HEK293 (cell line): Measurements from ENCODE around the gene SPTA1.

Experiments used
- CTCF ChIA-PET: fragments of 350-600 bp; formaldehyde crosslinking; extraction: SDS; loops from one replicate; lab custom pipeline; 2021; ENCODE audit warnings: antibody characterized with exemption; lab: Yijun Ruan, JAX
- POLR2A ChIA-PET: fragments of 300-600 bp; formaldehyde crosslinking; extraction: SDS; loops from one replicate; lab custom pipeline; 2020; ENCODE audit warnings: antibody characterized with exemption, inconsistent platforms; lab: Yijun Ruan, JAX
- H3K27ac ChIP-seq: fragments of 200-500 bp; sonication (Bioruptor generic); 2 replicates; pipeline ENCODE4 v1.5.1; 2014; ENCODE audit warnings: low read depth, low read length, control low read depth, inconsistent platforms; ENCODE audit errors: extremely low read depth
- H3K36me3 ChIP-seq, 2 experiments: fragments of 200-500 bp in 1 of 2; sonication (Bioruptor generic) in 1 of 2; 1 replicate in 1 of 2; 2 replicates in 1 of 2; pipeline ENCODE4 v1.5.1; 2014 to 2017; ENCODE audit warnings: inconsistent platforms in 2 of 2, low read length in 2 of 2; ENCODE audit not compliant: control insufficient read depth in 2 of 2, insufficient read depth in 1 of 2
- H3K4me1 ChIP-seq: fragments of 200-500 bp; sonication (Bioruptor generic); 2 replicates; pipeline ENCODE4 v1.5.1; 2014; ENCODE audit warnings: mild to moderate bottlenecking, low read length, inconsistent platforms; ENCODE audit not compliant: control insufficient read depth, insufficient read depth
- H3K4me3 ChIP-seq: 2 replicates; pipeline ENCODE4 v1.5.1; 2011; ENCODE audit warnings: low read depth, mild to moderate bottlenecking, control low read depth, low read length, moderate library complexity
- H3K9me3 ChIP-seq: fragments of 200-500 bp; sonication (Bioruptor generic); 2 replicates; pipeline ENCODE4 v1.5.1; 2014; ENCODE audit warnings: low read depth, low read length, inconsistent platforms; ENCODE audit not compliant: control insufficient read depth, insufficient read depth
- KLF17 ChIP-seq: fragments of 450-650 bp; formaldehyde crosslinking; IDR thresholded peaks from 2 replicates; pipeline ENCODE4 v1.5.1; 2016; ENCODE audit warnings: missing biosample characterization, missing genetic modification characterization
- PBX3 ChIP-seq: sonication (generic); formaldehyde crosslinking; IDR thresholded peaks from 2 replicates; pipeline ENCODE4 v1.8.1; 2022; ENCODE audit warnings: mild to moderate bottlenecking, moderate library complexity, missing genetic modification reagents
- TRIM28 ChIP-seq: IDR thresholded peaks from 2 replicates; pipeline ENCODE4 v1.6.1; 2011; ENCODE audit warnings: low read length, control low read depth, borderline replicate concordance
- ZBTB10 ChIP-seq: fragments of 450-650 bp; formaldehyde crosslinking; IDR thresholded peaks from 2 replicates; pipeline ENCODE4 v1.5.1; 2016; ENCODE audit warnings: missing biosample characterization, missing genetic modification characterization
- ZBTB20 ChIP-seq: fragments of 450-650 bp; formaldehyde crosslinking; IDR thresholded peaks from 2 replicates; pipeline ENCODE4 v1.5.1; 2016; ENCODE audit warnings: missing biosample characterization, missing genetic modification characterization
- ZBTB48 ChIP-seq: fragments of 450-650 bp; formaldehyde crosslinking; IDR thresholded peaks from 2 replicates; pipeline ENCODE4 v1.5.1; 2016; ENCODE audit warnings: missing biosample characterization, missing genetic modification characterization
- ZFP41 ChIP-seq: fragments of 450-650 bp; formaldehyde crosslinking; IDR thresholded peaks from 2 replicates; pipeline ENCODE4 v1.5.1; 2016; ENCODE audit warnings: missing biosample characterization, missing genetic modification characterization, borderline replicate concordance
- ZNF140 ChIP-seq: fragments of 450-650 bp; formaldehyde crosslinking; IDR thresholded peaks from 2 replicates; pipeline ENCODE4 v1.5.1; 2016; ENCODE audit warnings: missing biosample characterization, missing genetic modification characterization
- ZNF223 ChIP-seq: fragments of 450-650 bp; formaldehyde crosslinking; IDR thresholded peaks from 2 replicates; pipeline ENCODE4 v1.5.1; 2016; ENCODE audit warnings: missing biosample characterization, missing genetic modification characterization
- ZNF23 ChIP-seq: fragments of 450-650 bp; formaldehyde crosslinking; IDR thresholded peaks from 2 replicates; pipeline ENCODE4 v1.5.1; 2016; ENCODE audit warnings: missing biosample characterization, missing genetic modification characterization, borderline replicate concordance
- ZNF248 ChIP-seq: fragments of 450-650 bp; formaldehyde crosslinking; IDR thresholded peaks from 2 replicates; pipeline ENCODE4 v1.5.1; 2017; ENCODE audit warnings: missing biosample characterization, missing genetic modification characterization
- ZNF341 ChIP-seq: fragments of 450-650 bp; formaldehyde crosslinking; IDR thresholded peaks from 2 replicates; pipeline ENCODE4; 2016; ENCODE audit warnings: low read depth, missing biosample characterization, missing genetic modification characterization
- ZNF548 ChIP-seq: fragments of 450-650 bp; formaldehyde crosslinking; IDR thresholded peaks from 2 replicates; pipeline ENCODE4 v1.5.1; 2016; ENCODE audit warnings: missing biosample characterization, missing genetic modification characterization
- ZNF623 ChIP-seq: fragments of 450-650 bp; formaldehyde crosslinking; IDR thresholded peaks from 2 replicates; pipeline ENCODE4 v1.5.1; 2016; ENCODE audit warnings: missing biosample characterization, missing genetic modification characterization
- ZNF768 ChIP-seq: fragments of 450-650 bp; formaldehyde crosslinking; IDR thresholded peaks from 2 replicates; pipeline ENCODE4 v1.5.1; 2018; ENCODE audit warnings: missing biosample characterization, mild to moderate bottlenecking, missing genetic modification characterization
- ZNF843 ChIP-seq: fragments of 450-650 bp; formaldehyde crosslinking; IDR thresholded peaks from 2 replicates; pipeline ENCODE4 v1.5.1; 2016; ENCODE audit warnings: missing biosample characterization, missing genetic modification characterization
- ZSCAN23 ChIP-seq: fragments of 450-650 bp; formaldehyde crosslinking; IDR thresholded peaks from 2 replicates; pipeline ENCODE4 v1.5.1; 2016; ENCODE audit warnings: missing biosample characterization, missing genetic modification characterization
- TF ChIP-seq, protein P1 (sequence below): fragments of 450-650 bp; formaldehyde crosslinking; optimal IDR thresholded peaks from 2 replicates; pipeline ENCODE3; 2016; ENCODE audit warnings: missing biosample characterization, mild to moderate bottlenecking, missing genetic modification characterization
- TF ChIP-seq, protein P2 (sequence below): fragments of 450-650 bp; formaldehyde crosslinking; IDR thresholded peaks from 2 replicates; pipeline ENCODE4 v1.5.1; 2016; ENCODE audit warnings: missing biosample characterization, missing genetic modification characterization
- TF ChIP-seq, protein P3 (sequence below): fragments of 450-650 bp; formaldehyde crosslinking; IDR thresholded peaks from 2 replicates; pipeline ENCODE4 v1.5.1; 2016; ENCODE audit warnings: missing biosample characterization, missing genetic modification characterization

SPTA1 gene

GRCh38 chr1:158686111-158687009 lies at the start of gene SPTA1:
SPTA1 (minus strand) TSS chr1:158686715; CDS start chr1:158686517, 198 bp downstream.
- no peak for TF ChIP-seq ZNF223 (tag by site-specific recombination)
- no peak for TF ChIP-seq ZNF341 (tag by site-specific recombination)
- TF ChIP-seq ZBTB48, result no peak
- TF ChIP-seq, protein P1, sequence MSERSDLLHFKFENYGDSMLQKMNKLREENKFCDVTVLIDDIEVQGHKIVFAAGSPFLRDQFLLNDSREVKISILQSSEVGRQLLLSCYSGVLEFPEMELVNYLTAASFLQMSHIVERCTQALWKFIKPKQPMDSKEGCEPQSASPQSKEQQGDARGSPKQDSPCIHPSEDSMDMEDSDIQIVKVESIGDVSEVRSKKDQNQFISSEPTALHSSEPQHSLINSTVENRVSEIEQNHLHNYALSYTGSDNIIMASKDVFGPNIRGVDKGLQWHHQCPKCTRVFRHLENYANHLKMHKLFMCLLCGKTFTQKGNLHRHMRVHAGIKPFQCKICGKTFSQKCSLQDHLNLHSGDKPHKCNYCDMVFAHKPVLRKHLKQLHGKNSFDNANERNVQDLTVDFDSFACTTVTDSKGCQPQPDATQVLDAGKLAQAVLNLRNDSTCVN, result no peak
- no peak for TF ChIP-seq KLF17 (tag by site-specific recombination)
- no peak for TF ChIP-seq ZNF23 (tag by site-specific recombination)
- TF ChIP-seq ZBTB20 (tag by site-specific recombination), result no peak
- TF ChIP-seq ZBTB10 (tag by site-specific recombination), result no peak
- TF ChIP-seq, protein P2, sequence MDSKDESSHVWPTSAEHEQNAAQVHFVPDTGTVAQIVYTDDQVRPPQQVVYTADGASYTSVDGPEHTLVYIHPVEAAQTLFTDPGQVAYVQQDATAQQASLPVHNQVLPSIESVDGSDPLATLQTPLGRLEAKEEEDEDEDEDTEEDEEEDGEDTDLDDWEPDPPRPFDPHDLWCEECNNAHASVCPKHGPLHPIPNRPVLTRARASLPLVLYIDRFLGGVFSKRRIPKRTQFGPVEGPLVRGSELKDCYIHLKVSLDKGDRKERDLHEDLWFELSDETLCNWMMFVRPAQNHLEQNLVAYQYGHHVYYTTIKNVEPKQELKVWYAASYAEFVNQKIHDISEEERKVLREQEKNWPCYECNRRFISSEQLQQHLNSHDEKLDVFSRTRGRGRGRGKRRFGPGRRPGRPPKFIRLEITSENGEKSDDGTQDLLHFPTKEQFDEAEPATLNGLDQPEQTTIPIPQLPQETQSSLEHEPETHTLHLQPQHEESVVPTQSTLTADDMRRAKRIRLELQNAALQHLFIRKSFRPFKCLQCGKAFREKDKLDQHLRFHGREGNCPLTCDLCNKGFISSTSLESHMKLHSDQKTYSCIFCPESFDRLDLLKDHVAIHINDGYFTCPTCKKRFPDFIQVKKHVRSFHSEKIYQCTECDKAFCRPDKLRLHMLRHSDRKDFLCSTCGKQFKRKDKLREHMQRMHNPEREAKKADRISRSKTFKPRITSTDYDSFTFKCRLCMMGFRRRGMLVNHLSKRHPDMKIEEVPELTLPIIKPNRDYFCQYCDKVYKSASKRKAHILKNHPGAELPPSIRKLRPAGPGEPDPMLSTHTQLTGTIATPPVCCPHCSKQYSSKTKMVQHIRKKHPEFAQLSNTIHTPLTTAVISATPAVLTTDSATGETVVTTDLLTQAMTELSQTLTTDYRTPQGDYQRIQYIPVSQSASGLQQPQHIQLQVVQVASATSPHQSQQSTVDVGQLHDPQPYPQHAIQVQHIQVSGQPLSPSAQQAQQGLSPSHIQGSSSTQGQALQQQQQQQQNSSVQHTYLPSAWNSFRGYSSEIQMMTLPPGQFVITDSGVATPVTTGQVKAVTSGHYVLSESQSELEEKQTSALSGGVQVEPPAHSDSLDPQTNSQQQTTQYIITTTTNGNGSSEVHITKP (tag by site-specific recombination), result no peak
- no peak for TF ChIP-seq ZNF548 (tag by site-specific recombination)
- TF ChIP-seq ZNF248 (tag by site-specific recombination), result no peak
- TF ChIP-seq PBX3 (CRISPR knock-in tag), result no peak
- TF ChIP-seq ZNF843, result no peak
- TF ChIP-seq, protein P3, sequence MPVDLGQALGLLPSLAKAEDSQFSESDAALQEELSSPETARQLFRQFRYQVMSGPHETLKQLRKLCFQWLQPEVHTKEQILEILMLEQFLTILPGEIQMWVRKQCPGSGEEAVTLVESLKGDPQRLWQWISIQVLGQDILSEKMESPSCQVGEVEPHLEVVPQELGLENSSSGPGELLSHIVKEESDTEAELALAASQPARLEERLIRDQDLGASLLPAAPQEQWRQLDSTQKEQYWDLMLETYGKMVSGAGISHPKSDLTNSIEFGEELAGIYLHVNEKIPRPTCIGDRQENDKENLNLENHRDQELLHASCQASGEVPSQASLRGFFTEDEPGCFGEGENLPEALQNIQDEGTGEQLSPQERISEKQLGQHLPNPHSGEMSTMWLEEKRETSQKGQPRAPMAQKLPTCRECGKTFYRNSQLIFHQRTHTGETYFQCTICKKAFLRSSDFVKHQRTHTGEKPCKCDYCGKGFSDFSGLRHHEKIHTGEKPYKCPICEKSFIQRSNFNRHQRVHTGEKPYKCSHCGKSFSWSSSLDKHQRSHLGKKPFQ (tag by site-specific recombination), result no peak
- no peak for TF ChIP-seq ZNF768 (tag by site-specific recombination)
- TF ChIP-seq ZNF623, result no peak
- no peak for TF ChIP-seq TRIM28
- TF ChIP-seq ZNF140 (tag by site-specific recombination), result no peak
- no peak for TF ChIP-seq ZSCAN23 (tag by site-specific recombination)
- TF ChIP-seq ZFP41 (tag by site-specific recombination), result no peak
- TF ChIP-seq, all 188 proteins: peak for 0
- CTCF ChIA-PET, result no interaction called here
- POLR2A ChIA-PET, result no interaction called here
- Histone ChIP-seq H3K4me1 (no peaks in the 10 kb centered on the region), H3K4me3 (no peak within 1 kb of the TSS), H3K9me3 (no peaks in the 10 kb centered on the region), H3K27ac (no peak within 1 kb of the TSS), H3K36me3 (no peaks in the 10 kb centered on the region)
